Left cardiac atrium (tissue), 4 donors: ENCODE results near the gene MTMR11. TPM values are rescaled to one million over a fixed set of nuclear protein-coding genes. Genes with fewer than 3 reads are reported as not detected.
"Not testable (repeated sequence)": the region's sequence is repeated elsewhere in the genome, so short reads cannot be mapped to it uniquely, and the experiment has no call there.

Experiments used
- ATAC-seq, 2 donors: fragments of 200-7000 bp; cut with Tn5 transposase; one replicate each; pipeline ENCODE4 v1.9.1; 2020; ENCODE audit warnings: mild to moderate bottlenecking in 2 of 2, moderate library complexity in 2 of 2
- DNase-seq: peaks from one replicate; pipeline ENCODE4 v3.0.0-alpha.2; 2020
- intact Hi-C, 2 donors: fragments of 100-400 bp; cut with DNase I; formaldehyde crosslinking; loops; one replicate each; pipeline versions ENCODE4 v1.14.1 to v1.15.1; 2022 to 2023
- total RNA-seq, 2 donors: library from RNA; stranded (reverse); fragmentation: NEBNext Ultra II Directional; extraction: Animal tissue kit (Norgen Biotek cat#: 25700); gene quantifications; one replicate each; pipeline ENCODE4 v1.2.1, GENCODE V29; 2021
- donor health status: DM: no; HTN: yes; CAD: no.
- donor health status: DM: no; HTN: yes; CAD: no; lungs with severe emphysema.
- donor health status: DM: yes; HTN: yes; CAD: no.
- donor health status: Dilated cardiomyopathy.

Gene MTMR11
- total RNA-seq, 2 donors from 2014 or later: 3.9 to 6.0 TPM

GRCh38 chr1:149915429-149916192, 21.1 kb downstream of the MTMR11 start:
- ATAC-seq (no peak), DNase-seq (no peak)
- intact Hi-C loops: no loop called here

GRCh38 chr1:149914545-149914944, 22.1 kb downstream of the MTMR11 start:
- intact Hi-C loops: no loop called here
- no peak for ATAC-seq
- no peak for DNase-seq

GRCh38 chr1:149906570-149907075, 30.1 kb downstream of the MTMR11 start:
- intact Hi-C loops: no loop called here

GRCh38 chr1:149903836-149904491, 32.7 kb downstream of the MTMR11 start:
- DNase-seq: no peak
- ATAC-seq: no peak
- intact Hi-C loops: no loop called here

More at GRCh38 chr1:149906570-149907075, 30.1 kb downstream of the MTMR11 start:
- DNase-seq: no peak
- no peak for ATAC-seq

GRCh38 chr1:149899460-149900284, 37.0 kb downstream of the MTMR11 start, which contains the start of gene BOLA1:
Gene BOLA1, plus strand, starts transcription at chr1:149899568. Its CDS starts 492 bp downstream, at chr1:149900060.
- intact Hi-C loops: no loop called here
- peak; percentile 99 for ATAC-seq

GRCh38 chr1:149896575-149896974, 40.1 kb downstream of the MTMR11 start:
- ATAC-seq (no peak), DNase-seq (no peak)
- intact Hi-C loops: no loop called here

More at GRCh38 chr1:149899460-149900284, 37.0 kb downstream of the MTMR11 start, which contains the start of gene BOLA1:
- DNase-seq: peak; percentile 96

GRCh38 chr1:149888999-149889289, 47.7 kb downstream of the MTMR11 start:
- intact Hi-C loops: no loop called here
- DNase-seq: peak; percentile 63

GRCh38 chr1:149888247-149888998, 48.3 kb downstream of the MTMR11 start:
- intact Hi-C loops: no loop called here
- ATAC-seq (peak; percentile 25 to 28), DNase-seq (peak; percentile 81)

More at GRCh38 chr1:149888999-149889289, 47.7 kb downstream of the MTMR11 start:
- ATAC-seq: no peak

GRCh38 chr1:149887456-149888246, 49.0 kb downstream of the MTMR11 start:
- DNase-seq: peak; percentile 75
- peak; percentile 71 to 73 for ATAC-seq
- intact Hi-C loops: no loop called here

GRCh38 chr1:149887196-149887455, 49.6 kb downstream of the MTMR11 start:
- intact Hi-C loops, ATAC-seq, DNase-seq: not testable (repeated sequence)

- peak; percentile 86 to 87 for ATAC-seq
- DNase-seq: peak; percentile 85
- intact Hi-C loops: no loop called here
Measured at GRCh38 chr1:149886396-149887195, 50.1 kb downstream of the MTMR11 start.

- DNase-seq: peak; percentile 36
- ATAC-seq: peak; percentile 2 to 3
- intact Hi-C loops: not testable (repeated sequence)
Measured at GRCh38 chr1:149886121-149886395, 50.6 kb downstream of the MTMR11 start.

- ATAC-seq (peak; percentile 62 to 70), DNase-seq (peak; percentile 93)
- intact Hi-C loops: no loop called here
Measured at GRCh38 chr1:149885339-149886120, 51.1 kb downstream of the MTMR11 start.

GRCh38 chr1:149884433-149885338, 52.0 kb downstream of the MTMR11 start:
- intact Hi-C loops: no loop called here
- no peak for DNase-seq
- no peak for ATAC-seq

GRCh38 chr1:149883598-149884247, 53.0 kb downstream of the MTMR11 start:
- intact Hi-C loops: no loop called here
- no peak for DNase-seq
- ATAC-seq: no peak
